Ovary (tissue), 9 donors: ENCODE results near the gene MYCBPAP. TPM values are rescaled to one million over a fixed set of nuclear protein-coding genes. Genes with fewer than 3 reads are reported as not detected.
"Not testable (repeated sequence)": the region's sequence is repeated elsewhere in the genome, so short reads cannot be mapped to it uniquely, and the experiment has no call there.

Experiments
- DNase-seq, 5 donors: peaks; one replicate each; pipeline ENCODE4 v3.0.0-alpha.2; 2019 to 2020
- H3K27ac ChIP-seq, 2 donors: fragments of 200-600 bp; one replicate each; pipeline versions ENCODE4 v1.5.1 to v1.8.0; 2019 to 2022
- H3K27me3 ChIP-seq: fragments of 200-600 bp; one replicate; pipeline ENCODE4 v1.8.0; 2022
- H3K36me3 ChIP-seq: fragments of 200-600 bp; sonication (generic); one replicate; pipeline ENCODE4 v1.5.1; 2019
- H3K4me1 ChIP-seq: one replicate; pipeline ENCODE4 v1.8.1; 2013; ENCODE audit warnings: mild to moderate bottlenecking, moderate library complexity; ENCODE audit not compliant: insufficient read depth
- H3K4me3 ChIP-seq: fragments of 200-600 bp; sonication (generic); one replicate; pipeline ENCODE4 v1.5.1; 2017
- H3K9me3 ChIP-seq, 2 donors: fragments of 200-600 bp in 1 of 2; sonication (generic) in 1 of 2; one replicate each; pipeline versions ENCODE4 v1.5.1 to v1.8.1; 2013 to 2019; ENCODE audit warnings: mild to moderate bottlenecking in 1 of 2, moderate library complexity in 1 of 2
- CTCF ChIP-seq, 3 donors: fragments of 450-650 bp in 2 of 3; fragments of 200-600 bp in 1 of 3; IDR thresholded peaks; one replicate each; pipeline versions ENCODE4 v1.5.1 to v1.8.0; 2016 to 2022; ENCODE audit warnings: antibody characterized with exemption in 3 of 3, mild to moderate bottlenecking in 1 of 3
- EP300 ChIP-seq: sonication (generic); formaldehyde crosslinking; IDR thresholded peaks from one replicate; pipeline ENCODE4 v1.6.1; 2017; ENCODE audit warnings: antibody characterized with exemption
- POLR2A ChIP-seq: fragments of 450-650 bp; IDR thresholded peaks from one replicate; pipeline ENCODE4 v1.6.1; 2017; ENCODE audit warnings: antibody characterized with exemption, mild to moderate bottlenecking, moderate library complexity
- WGBS, 3 donors: extraction: QIAGEN DNeasy Blood & Tissue Kit in 1 of 3; methylation state at CpG; one replicate each; pipeline versions ENCODE4 v1.1.5 to v1.1.7; 2013 to 2017; 5-methylcytosine and 5-hydroxymethylcytosine counted together
- intact Hi-C, 4 donors: fragments of 100-400 bp; cut with DNase I; formaldehyde crosslinking; loops; one replicate each; pipeline versions ENCODE4 v1.11.0 to v1.15.1; 2022 to 2023
- polyA plus RNA-seq, 2 donors: library from polyadenylated mRNA; stranded (reverse); fragments of 200-250 nt in 1 of 2; fragments of 350-450 nt in 1 of 2; fragmentation: Illumina TruSeq in 1 of 2; extraction: RNeasy Lipid Tissue Mini Kit (QIAGEN cat#74804) in 1 of 2; gene quantifications; one replicate each; pipeline ENCODE4 v1.2.3, GENCODE V29; 2013 to 2014
- total RNA-seq, 7 donors: library from RNA; depleted of rRNA in 2 of 7; stranded (reverse); fragments of >200 nt in 2 of 7; fragmentation: NEBNext Ultra II Directional in 3 of 7; extraction: Animal tissue kit (Norgen Biotek cat#: 25700) in 3 of 7; gene quantifications; one replicate each; pipeline versions ENCODE4 v1.1.0 to v1.2.4, GENCODE V29; 2016 to 2023
- donor health status: DM: no; HTN: no; CAD: no; lungs with moderate emphysema.
- donor health status: DM: no; HTN: no; CAD: no.
- donor health status: Bipolar disorder and iron deficiency.
- donor health status: DM: yes; HTN: yes; CAD: no.
- donor health status: DM: no; HTN: no; CAD: no.
- donor health status: DM: yes; HTN: yes; CAD: no.

The MYCBPAP gene
- total and polyA plus RNA-seq, 9 donors, result 2.5 to 9.7 (median 4.5) TPM

DNA sequence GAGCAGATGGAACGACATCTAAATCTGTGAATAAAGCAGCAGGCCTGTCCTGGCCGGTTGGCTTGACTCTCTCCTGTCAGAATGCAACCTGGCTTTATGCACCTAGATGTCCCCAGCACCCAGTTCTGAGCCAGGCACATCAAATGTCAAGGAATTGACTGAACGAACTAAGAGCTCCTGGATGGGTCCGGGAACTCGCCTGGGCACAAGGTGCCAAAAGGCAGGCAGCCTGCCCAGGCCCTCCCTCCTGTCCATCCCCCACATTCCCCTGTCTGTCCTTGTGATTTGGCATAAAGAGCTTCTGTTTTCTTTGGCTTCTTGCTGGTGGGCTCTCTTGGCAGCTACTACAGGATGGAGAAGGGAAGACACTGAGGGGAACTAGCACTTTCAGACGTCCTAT is 33.7 kb upstream of the MYCBPAP start:
- no peak for TF ChIP-seq EP300
- no peak for TF ChIP-seq CTCF (IDR thresholded peaks at IDR 0.05)
- TF ChIP-seq POLR2A, result no peak
- Histone ChIP-seq H3K36me3 (no peaks in the 10 kb centered on the region), H3K4me3 (no peak overlapping the region), H3K9me3 (no peaks in the 10 kb centered on the region), H3K27me3 (no peaks in the 10 kb centered on the region), H3K4me1 (peaks cover 7% of the 10 kb centered on the region), H3K27ac (no peak overlapping the region)
- intact Hi-C loops, result no loop called here
- 84 to 87% (median 86%) methylated on average over 6 of the region's 6 CpGs for WGBS, 3 donors
- no peak for DNase-seq

DNA sequence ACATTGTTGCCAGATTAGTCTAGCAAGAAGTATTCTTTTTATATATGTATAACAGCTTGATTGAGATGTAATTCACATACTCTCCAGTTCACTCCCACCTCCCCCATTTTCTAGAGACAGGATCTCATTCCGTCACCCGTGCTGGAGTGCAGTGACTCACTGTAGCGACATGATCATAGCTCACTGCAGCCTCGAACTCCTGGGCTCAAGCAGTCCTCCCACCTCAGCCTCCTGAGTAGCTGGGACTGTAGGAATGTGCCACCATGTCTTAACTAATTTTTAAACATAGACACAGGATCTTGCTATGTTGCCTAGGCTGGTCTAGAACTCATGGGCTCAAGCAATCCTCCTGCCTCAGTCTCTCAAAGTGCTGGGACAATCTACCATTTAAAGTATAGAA is 32.9 kb upstream of the MYCBPAP start:
- Histone ChIP-seq H3K27me3 (no peaks in the 10 kb centered on the region), H3K36me3 (no peaks in the 10 kb centered on the region), H3K4me3 (no peak overlapping the region), H3K27ac (no peak overlapping the region), H3K4me1 (peaks cover 11% of the 10 kb centered on the region), H3K9me3 (no peaks in the 10 kb centered on the region)
- intact Hi-C loops, result no loop called here
- WGBS, 3 donors, result 88 to 90% (median 88%) methylated on average over 4 of the region's 4 CpGs
- no peak for DNase-seq
- no peak for TF ChIP-seq CTCF (IDR thresholded peaks at IDR 0.05)
- no peak for TF ChIP-seq EP300
- TF ChIP-seq POLR2A, result no peak

DNA sequence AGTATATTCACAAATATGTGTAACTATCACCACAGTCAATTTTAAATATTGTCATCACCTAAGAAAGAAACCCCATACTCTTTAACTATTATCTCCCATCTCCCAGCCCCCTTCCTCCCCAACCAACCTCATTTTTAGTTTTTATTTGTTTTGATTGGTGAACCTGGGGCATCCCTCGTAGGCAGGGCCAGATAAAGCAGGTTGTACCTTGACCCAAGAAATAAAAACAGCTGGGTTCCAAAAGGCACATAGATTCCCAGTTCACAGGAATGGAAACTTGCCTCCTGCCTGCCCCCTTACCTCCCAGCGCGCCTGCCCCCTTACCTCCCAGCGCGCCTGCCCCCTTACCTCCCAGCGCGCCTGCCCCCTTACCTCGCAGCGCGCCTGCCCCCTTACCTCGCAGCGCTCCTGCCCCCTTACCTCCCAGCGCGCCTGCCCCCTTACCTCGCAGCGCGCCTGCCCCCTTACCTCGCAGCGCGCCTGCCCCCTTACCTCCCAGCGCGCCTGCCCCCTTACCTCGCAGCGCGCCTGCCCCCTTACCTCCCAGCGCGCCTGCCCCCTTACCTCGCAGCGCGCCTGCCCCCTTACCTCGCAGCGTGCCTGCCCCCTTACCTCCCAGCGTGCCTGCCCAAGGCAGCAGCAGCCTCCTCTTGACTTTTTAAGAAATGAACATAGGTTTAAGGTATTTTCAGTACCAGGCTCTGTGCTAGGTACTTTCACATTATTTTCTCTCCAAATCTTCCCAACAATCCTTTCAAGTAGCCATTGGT is 32.3 kb upstream of the MYCBPAP start:
- H3K9me3 ChIP-seq, intact Hi-C loops, DNase-seq, H3K27ac ChIP-seq, H3K4me3 ChIP-seq, H3K36me3 ChIP-seq, H3K27me3 ChIP-seq: not testable (repeated sequence)
- H3K4me1 ChIP-seq, result peaks cover 11% of the 10 kb centered on the region
- 9 to 26% (median 12%) methylated on average over 24 to 33 of the region's 33 CpGs for WGBS, 3 donors

DNA sequence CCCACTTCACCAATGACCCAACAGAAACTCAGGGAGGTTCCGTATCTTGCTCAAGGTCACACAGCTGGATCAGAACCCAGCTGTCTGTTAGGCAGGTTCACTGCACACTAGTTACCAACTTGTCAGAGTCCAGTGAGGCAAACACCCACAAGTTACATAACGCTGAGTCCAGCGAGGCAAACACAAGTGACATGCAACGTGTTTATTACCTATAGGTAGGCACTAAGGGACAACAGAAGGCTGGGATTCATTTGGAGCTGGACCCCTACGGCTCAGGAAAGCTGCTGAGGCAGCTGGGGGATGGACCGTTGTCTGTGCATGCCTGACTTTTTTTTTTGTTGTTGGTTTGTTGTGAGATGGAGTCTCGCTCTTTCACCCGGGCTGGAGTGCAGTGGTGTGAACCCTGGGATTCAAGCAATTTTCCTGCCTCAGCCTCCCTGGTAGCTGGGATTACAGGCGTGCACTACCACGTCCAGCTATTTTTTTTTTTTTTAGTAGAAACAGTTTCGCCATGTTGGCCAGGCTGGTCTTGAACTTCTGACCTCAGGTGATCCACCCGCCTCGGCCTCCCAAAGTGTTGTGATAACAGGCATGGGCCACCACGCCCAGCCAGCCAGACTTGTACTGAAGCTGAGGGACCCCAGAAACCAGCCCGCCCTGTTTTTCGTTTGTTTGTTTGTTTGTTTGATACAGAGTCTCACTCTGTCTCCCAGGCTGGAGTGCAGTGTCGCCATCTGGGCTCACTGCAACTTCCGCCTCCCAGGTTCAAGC is 31.5 kb upstream of the MYCBPAP start:
- Histone ChIP-seq H3K4me3 (no peak overlapping the region), H3K4me1 (peaks cover 11% of the 10 kb centered on the region), H3K27me3 (no peaks in the 10 kb centered on the region), H3K36me3 (no peaks in the 10 kb centered on the region), H3K27ac (no peak overlapping the region), H3K9me3 (no peaks in the 10 kb centered on the region)
- WGBS, 3 donors, result 53 to 70% (median 61%) methylated on average over 18 of the region's 18 CpGs
- TF ChIP-seq POLR2A (no peak), CTCF (IDR thresholded peaks at IDR 0.05) (no peak)
- intact Hi-C loops, result no loop called here
- no peak for DNase-seq

GRCh38 chr17:50477976-50478375 is 30.3 kb upstream of the MYCBPAP start:
- Histone ChIP-seq H3K27me3 (no peaks in the 10 kb centered on the region), H3K36me3 (no peaks in the 10 kb centered on the region), H3K4me1 (peaks cover 11% of the 10 kb centered on the region), H3K27ac (peak overlapping the region; percentile 15 to 81), H3K4me3 (peak overlapping the region; percentile 75), H3K9me3 (no peaks in the 10 kb centered on the region)
- TF ChIP-seq CTCF (IDR thresholded peaks at IDR 0.05), result no peak
- TF ChIP-seq EP300, result no peak
- TF ChIP-seq POLR2A, result no peak
- no peak for DNase-seq
- 27 to 49% (median 28%) methylated on average over 7 of the region's 7 CpGs for WGBS, 3 donors
- intact Hi-C loops, result no loop called here
